Measurements from ENCODE around the gene CAPZB.
A peak's percentile ranks its signal among the peaks of the same experiment; 100 is the strongest.

Gene CAPZB

DNA sequence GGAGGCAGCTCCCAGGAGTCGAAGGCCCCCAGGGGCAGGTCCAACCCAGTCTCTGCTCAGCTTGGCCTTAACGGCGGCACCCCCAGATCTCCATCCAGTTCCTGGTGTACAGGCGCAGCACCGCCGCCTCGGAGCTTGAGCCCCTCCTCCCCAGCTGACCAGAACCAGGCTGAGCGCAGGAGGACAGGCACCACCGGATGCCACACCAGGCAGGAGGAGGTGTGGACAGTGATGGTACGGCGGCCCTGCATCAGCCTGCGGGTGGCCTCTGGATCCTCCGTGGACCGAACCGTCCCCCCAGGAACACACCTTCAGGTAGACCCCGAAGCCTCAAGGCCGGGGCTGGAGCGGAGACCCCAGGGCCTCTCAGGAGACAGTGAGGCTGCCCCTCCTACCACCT lies 156.9 kb downstream of the CAPZB start:
- DNase-seq (ENCODE audit: low read depth): no peak

- no peak for DNase-seq (ENCODE audit: low read depth)
These were observed 157.6 kb downstream of the CAPZB start for GRCh38 chr1:19327736-19328135.

- no peak for DNase-seq (ENCODE audit: low read depth)
These were observed 158.0 kb downstream of the CAPZB start for GRCh38 chr1:19327301-19327700.

GRCh38 chr1:19326748-19327065 lies 158.6 kb downstream of the CAPZB start:
- DNase-seq (ENCODE audit: low read depth): no peak

DNA sequence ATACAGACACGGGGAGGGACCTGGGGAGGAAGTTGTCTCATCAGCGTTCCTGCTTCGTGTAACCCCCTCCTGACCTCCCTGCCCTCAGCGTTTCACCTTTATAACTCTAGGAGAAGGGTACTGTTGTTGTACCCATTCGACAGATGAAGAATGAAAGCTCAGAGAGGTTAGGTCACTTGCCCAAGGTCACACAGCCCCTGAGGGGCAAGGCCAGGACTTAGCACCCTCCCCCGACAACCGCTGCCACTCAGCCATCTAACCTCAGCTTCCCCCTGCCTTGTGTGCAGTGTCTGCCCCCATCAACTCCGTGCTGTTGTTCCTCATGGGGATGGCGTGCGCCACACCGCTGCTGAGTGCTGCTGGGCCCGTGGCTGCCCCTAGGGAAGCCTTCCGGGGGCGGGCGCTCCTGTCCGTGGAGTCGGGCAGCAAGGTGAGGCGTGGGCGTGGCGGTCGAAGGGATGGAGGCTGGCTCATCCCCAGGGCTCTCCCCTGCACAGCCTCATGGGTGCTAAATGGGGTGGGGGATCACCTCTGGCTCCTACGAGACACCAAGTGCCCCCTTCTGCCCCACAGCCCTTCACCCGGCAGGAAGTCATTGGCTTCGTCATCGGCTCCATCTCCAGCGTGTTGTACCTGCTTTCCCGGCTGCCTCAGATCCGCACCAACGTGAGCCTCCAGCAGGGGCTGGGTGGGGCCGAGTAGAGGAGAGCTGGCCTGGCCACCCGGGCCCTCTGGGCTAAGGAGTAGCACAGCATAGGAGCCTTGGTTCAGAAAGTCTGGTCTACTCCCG lies 159.2 kb downstream of the CAPZB start:
- no peak for DNase-seq (ENCODE audit: low read depth)

- DNase-seq (ENCODE audit: low read depth): no peak
These were observed 159.9 kb downstream of the CAPZB start for GRCh38 chr1:19325368-19325957.

DNA sequence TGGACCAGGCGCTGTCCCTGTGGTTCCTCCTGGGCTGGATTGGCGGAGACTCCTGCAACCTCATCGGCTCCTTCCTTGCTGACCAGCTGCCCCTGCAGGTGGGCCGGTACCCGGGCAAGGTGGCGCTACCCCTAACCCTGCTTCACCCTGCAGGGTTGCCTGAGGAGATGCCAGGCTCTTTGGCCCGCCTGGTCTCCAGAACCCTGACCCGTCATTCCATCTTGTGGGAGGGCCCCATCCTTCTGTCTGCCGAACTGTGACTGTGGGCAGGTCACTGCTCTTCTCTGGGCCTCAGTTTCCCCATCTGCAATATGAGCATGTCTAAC lies 160.7 kb downstream of the CAPZB start:
- no peak for DNase-seq (ENCODE audit: low read depth)

DNA sequence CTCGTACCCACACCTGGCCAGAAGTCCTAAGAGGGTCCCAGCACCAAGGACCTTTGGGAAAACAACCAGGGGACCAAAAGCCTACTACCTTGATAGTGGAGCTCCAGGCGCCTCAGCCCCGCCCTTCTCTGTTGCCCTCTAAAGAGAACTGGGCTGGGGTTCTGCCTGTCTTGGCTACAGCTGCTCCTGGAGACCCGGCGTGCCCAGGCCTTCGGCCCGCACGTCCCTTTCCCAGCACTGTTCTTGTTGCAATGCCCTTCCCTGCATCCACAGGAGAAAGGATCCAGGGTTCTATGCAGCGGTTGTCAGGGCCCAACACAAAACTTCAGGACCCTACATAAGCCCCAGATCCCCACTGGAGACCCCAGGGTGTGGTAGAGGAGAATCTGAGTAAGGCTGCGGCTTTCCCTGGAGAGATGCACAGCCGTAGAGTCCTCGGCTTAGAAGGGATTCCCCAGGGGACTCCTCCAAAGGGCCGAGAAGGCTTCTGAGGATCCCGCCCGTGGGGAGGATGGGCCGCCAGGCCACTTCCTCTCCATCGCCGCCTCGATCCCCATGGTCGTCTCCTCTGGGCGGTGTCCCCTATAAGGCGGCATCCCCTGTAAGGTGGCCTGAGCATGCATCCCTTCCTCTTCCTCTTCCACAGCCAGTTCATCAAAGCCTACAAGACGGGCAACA lies 161.2 kb downstream of the CAPZB start:
- no peak for DNase-seq (ENCODE audit: low read depth)

DNA sequence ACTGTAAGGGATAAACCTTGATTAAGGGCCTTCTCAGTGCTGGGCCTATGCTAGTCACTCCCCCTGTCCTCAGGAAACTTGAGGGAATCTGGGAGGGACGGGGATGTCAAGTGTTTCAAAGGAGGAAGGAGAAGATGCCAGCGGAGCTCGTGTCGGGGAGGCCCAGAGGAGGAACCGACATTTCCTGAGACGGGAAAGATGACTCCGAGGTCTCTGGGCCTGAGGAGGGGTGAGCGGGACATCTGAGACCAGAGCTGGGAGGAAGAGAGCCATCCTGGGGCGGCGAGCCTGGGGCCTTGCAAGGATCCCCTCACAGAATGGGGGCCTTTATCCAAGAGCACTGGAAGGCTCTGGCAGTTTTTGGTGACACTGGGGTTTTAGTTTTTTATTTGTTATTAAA lies 162.9 kb downstream of the CAPZB start:
- DNase-seq (ENCODE audit: low read depth): no peak

DNA sequence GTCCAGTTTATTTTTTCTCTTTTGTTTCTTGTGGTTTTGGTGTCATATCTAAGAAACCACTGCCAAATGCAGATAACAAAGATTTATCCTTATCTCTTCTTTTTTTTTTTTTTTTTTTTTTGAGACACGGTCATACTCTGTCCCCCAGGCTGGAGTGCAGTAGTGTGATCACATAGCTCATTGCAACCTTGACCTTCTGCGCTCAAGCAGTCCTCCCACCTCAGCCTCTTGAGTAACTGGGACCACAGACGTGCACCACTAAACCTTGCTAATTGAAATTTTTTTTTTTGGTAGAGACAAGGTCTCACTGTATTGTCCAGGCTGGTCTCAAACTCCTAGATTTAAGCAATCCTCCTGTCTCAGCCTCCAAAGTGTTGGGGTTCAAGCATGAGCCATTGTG lies 164.3 kb downstream of the CAPZB start:
- DNase-seq (ENCODE audit: low read depth): no peak

- DNase-seq (ENCODE audit: low read depth): no peak
These were observed 166.1 kb downstream of the CAPZB start for GRCh38 chr1:19319196-19319595.

DNA sequence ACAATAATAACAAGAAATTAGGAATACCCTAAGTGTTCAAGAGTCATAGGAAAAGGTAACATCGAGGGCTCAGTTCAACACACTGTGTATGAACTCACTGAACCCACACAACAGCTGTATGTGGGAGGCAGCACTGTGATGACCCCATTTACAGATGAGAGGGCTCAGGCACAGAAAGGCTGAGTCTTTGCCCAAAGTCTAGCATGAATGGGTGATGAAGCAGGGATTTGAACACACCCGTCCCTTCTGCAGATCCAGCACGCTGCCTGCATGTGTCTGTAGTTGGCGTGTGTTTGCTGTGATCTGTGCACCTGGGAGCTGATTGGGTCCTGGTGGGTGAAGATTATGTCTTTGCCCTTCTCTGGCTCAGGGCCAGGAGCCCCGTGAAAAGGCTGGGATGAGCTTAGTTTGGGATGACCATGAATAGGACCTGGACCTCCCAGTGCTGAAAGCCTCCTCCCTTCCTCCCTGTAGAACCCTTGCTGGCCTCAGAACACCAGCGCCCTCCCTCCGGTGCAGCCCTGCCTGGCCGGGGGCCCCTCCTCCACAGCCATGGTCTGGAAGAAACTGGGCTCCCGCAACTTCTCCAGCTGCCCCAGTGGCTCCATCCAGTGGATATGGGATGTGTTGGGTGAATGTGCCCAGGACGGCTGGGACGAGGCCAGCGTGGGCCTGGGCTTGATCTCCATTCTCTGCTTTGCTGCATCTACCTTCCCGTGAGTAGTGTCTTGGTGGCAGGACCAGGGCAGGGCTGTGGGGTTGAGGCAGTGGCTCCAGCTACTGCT lies 168.0 kb downstream of the CAPZB start:
- no peak for DNase-seq (ENCODE audit: low read depth)

DNA sequence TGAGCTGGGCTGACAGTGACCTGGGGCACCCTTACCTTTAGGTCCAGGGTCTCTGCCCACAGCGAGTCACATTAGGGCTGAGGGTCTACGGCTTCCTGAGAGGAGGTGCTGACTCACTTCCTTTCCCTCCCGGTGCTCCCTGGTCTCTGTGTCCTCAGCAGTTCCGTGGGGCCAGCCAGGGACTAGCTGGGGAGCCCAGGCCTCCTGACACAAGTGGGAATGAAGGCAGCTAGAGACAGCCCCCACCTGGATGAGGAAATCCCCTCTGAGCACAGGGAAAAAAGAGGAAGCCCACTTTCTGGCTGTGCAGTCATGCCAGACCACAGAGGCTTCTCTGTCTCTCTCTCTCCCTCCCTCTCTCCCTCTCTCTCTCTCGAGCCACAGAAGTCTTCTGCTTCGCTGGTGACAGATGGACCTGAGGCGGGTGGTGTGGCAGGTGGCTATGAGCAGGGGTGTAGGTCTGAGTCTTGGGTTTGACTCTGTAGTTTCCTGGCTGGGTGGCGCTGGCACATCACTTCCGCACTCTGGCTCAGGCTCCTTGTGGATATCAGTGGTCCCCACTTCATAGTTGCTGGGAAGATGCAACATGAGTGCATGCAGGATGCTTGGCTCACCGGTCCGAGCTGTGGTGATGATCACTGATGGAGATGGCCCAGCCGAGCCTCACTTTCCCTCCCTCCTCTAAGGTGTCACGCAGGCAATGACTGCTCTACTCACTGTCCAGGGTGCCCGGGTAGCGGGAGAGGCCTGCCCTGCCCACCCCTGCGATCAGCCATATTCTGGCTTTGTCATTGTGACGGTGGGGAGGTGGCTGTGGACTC lies 169.8 kb downstream of the CAPZB start:
- peak; percentile 81 for DNase-seq (ENCODE audit: low read depth)

- no peak for DNase-seq (ENCODE audit: low read depth)
These were observed 171.1 kb downstream of the CAPZB start for GRCh38 chr1:19313961-19314882.

DNA sequence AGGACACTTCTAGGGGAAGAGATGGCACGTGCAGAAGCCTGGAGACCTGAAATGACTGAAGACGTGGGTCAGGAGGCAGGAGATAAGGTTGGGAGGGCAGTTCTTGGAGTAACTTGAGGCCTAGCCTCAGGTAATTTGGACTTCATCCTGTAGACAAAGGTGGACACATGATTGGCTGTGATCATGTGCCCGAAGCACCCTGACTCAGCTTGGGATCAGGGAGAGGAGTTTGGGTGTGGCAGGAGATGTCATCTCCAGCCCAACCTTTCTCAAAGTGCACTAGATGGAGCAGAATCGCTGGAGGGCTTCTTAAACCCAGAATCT lies 171.7 kb downstream of the CAPZB start:
- DNase-seq (ENCODE audit: low read depth): no peak

- no peak for DNase-seq (ENCODE audit: low read depth)
These were observed 172.3 kb downstream of the CAPZB start for GRCh38 chr1:19312782-19313635.

DNA sequence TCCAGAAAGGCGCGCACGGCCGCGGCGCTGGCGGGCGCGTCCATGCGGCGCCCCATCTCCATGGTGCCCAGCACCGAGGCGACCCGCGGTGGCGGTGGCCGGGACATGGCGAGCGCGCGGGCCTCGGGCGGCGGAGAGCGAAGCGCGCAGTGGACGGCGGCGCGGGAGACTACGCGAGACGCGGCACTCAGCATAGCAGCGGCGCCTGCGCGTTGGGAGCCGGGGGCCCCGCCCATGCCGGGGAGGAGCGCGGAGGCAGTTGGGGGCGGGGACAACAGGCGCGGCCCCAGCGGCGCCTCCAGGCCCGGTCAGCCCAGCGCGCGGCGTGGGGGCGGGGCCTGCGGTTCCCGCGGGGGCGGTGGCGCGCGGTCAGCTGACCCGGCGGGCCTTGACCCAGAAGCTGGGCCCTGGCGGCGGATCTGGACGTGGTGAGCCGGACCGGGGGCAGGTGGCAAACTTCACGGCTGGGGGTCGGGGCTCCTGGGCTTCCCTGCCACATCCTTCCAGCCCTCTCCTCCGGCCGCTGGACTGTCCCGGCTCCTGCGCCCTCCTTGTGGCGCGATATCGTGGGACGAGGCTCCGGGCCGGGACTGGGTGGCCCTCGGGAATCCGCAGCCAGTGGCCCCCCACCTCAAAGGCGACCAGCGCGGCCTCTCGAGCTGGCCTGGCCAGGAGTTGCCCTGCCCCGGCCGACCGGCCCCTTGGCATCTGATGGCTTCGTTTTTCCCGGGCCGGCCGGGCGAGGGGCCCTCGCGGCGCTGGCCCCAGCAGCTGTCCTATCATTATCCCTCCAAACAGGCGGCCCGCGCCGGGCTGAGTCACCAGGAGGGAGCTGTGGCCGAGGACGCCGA lies 173.2 kb downstream of the CAPZB start, which contains the start of the genes AKR7A2 and SLC66A1:
Gene AKR7A2, minus strand, starts transcription at position 214 of the 851 bp plus-strand sequence. Its CDS starts 20 bp downstream, at position 194.
Gene SLC66A1, plus strand, starts transcription at position 396 of the 851 bp plus-strand sequence. CDS start 5,352 bp downstream, outside the sequence.
- DNase-seq (ENCODE audit: low read depth): peak; percentile 92

GRCh38 chr1:19311503-19311930 lies 173.8 kb downstream of the CAPZB start:
- DNase-seq (ENCODE audit: low read depth): peak; percentile 44

Data from ELR (cell line).